MM.1S (cell line): ENCODE data around the gene PANK2.

ENCODE experiments used
- DNase-seq: peaks from one replicate; pipeline ENCODE4 v3.0.0-alpha.2; 2015
- H2AFZ ChIP-seq: fragments of 300-600 bp; sonication (generic); 2 replicates; pipeline ENCODE4 v1.6.0; 2016; ENCODE audit warnings: antibody characterized with exemption, low read length
- H3F3A ChIP-seq: fragments of 300-600 bp; sonication (generic); 2 replicates; pipeline ENCODE4 v1.6.1; 2016; ENCODE audit warnings: mild to moderate bottlenecking, antibody characterized with exemption, low read length, moderate library complexity, mixed read lengths; ENCODE audit not compliant: insufficient read depth
- H3K27ac ChIP-seq: fragments of 300-600 bp; sonication (generic); 2 replicates; pipeline ENCODE4 v1.5.1; 2016; ENCODE audit warnings: mild to moderate bottlenecking, low read length
- H3K27me3 ChIP-seq: fragments of 300-600 bp; sonication (generic); replicated peaks from 2 replicates; pipeline ENCODE4 v1.6.0; 2016; ENCODE audit warnings: low read length; ENCODE audit not compliant: insufficient read depth
- H3K36me3 ChIP-seq: fragments of 300-600 bp; sonication (generic); replicated peaks from 2 replicates; pipeline ENCODE4 v1.6.1; 2016; ENCODE audit warnings: mild to moderate bottlenecking, low read length, mixed read lengths; ENCODE audit not compliant: insufficient read depth
- H3K4me1 ChIP-seq: fragments of 300-600 bp; sonication (generic); 2 replicates; pipeline ENCODE4 v1.6.1; 2016; ENCODE audit warnings: low read length, mixed read lengths
- H3K4me2 ChIP-seq: fragments of 300-600 bp; sonication (generic); 2 replicates; pipeline ENCODE4 v1.6.0; 2016; ENCODE audit warnings: low read depth, low read length
- H3K4me3 ChIP-seq: fragments of 300-600 bp; sonication (generic); 2 replicates; pipeline ENCODE4 v1.5.1; 2016; ENCODE audit warnings: low read length, mixed read lengths
- H3K79me2 ChIP-seq: fragments of 300-600 bp; sonication (generic); 2 replicates; pipeline ENCODE4 v1.6.1; 2016; ENCODE audit warnings: mixed run types, low read length, mixed read lengths
- H3K9ac ChIP-seq: fragments of 300-600 bp; sonication (generic); 2 replicates; pipeline ENCODE4 v1.6.1; 2016; ENCODE audit warnings: low read length, mixed read lengths
- H3K9me2 ChIP-seq: fragments of 300-600 bp; sonication (generic); replicated peaks from 2 replicates; pipeline ENCODE4 v1.6.1; 2016; ENCODE audit warnings: mild to moderate bottlenecking, low read length, mixed read lengths; ENCODE audit not compliant: insufficient read depth
- H3K9me3 ChIP-seq: fragments of 300-600 bp; sonication (generic); replicated peaks from 2 replicates; pipeline ENCODE4 v1.6.1; 2016; ENCODE audit warnings: mild to moderate bottlenecking, low read length, mixed read lengths; ENCODE audit not compliant: insufficient read depth
- H4K20me1 ChIP-seq: fragments of 300-600 bp; sonication (generic); 2 replicates; pipeline ENCODE4 v1.6.1; 2016; ENCODE audit warnings: mild to moderate bottlenecking, low read length, moderate library complexity, mixed read lengths; ENCODE audit not compliant: insufficient read depth
- EZH2 ChIP-seq: fragments of 300-600 bp; sonication (generic); optimal IDR thresholded peaks from 2 replicates; pipeline ENCODE3; 2017; ENCODE audit warnings: low read depth, mild to moderate bottlenecking, antibody characterized with exemption, low read length, mixed read lengths
- EZH2phosphoT487 ChIP-seq: fragments of 300-600 bp; sonication (generic); IDR thresholded peaks from 2 replicates; pipeline ENCODE4 v1.6.1; 2018; ENCODE audit warnings: antibody characterized with exemption, low read length
- TF ChIP-seq, protein P1 (sequence below): fragments of 300-600 bp; sonication (generic); IDR thresholded peaks from 2 replicates; pipeline ENCODE4 v1.5.1; 2016; ENCODE audit warnings: antibody characterized with exemption, low read length, mixed read lengths

The PANK2 gene

DNA sequence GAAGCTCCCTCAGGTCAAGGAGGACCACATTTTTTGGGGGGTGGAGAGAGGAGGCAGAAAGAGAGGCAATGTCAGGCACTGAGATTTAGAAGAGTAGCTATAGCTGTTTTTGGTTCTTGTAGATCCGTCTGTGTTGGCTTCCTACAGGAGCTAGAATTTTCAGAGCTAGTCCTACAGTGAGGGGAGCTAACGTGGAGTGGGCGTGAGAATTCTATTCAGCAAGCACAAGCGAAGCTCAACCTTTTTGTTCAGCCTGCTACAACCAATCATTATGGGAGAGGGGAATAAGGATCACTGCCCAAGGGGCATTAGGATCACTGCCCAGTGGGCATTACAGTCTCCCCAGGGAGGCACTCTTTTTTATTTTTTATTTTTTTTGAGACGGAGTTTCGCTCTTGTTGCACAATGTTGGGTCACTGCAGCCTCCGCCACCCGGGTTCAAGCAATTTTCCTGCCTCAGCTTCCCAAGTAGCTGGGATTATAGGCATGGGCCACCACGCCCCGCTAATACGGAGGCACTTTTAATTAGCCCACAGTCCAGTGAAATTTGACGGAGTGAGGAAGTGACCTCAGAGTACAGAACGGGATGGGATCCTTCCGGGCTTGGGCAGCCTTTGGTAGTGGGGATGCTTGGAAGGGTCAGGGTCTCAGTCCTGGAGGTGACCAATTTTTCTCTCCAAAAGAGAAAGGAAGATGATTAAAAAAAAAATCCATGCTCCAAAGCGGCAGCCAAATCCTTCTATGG lies 1.1 kb upstream of the PANK2 start:
- peak overlapping the region; percentile 75 for H3K9ac ChIP-seq
- H4K20me1 ChIP-seq: peaks cover 19% of the 10 kb centered on the region
- peak overlapping the region; percentile 86 for H3K4me3 ChIP-seq
- no peaks in the 10 kb centered on the region for H3K9me3 ChIP-seq
- H2AFZ ChIP-seq: peak overlapping the region; percentile 80; the same call in 1 of the 2 replicates
- peaks cover 60% of the 10 kb centered on the region for H3K79me2 ChIP-seq
- H3F3A ChIP-seq: peaks cover 4% of the 10 kb centered on the region; the same call in 1 of the 2 replicates
- H3K4me2 ChIP-seq: peak overlapping the region; percentile 63
- H3K36me3 ChIP-seq: no peaks in the 10 kb centered on the region; the same call in 1 of the 2 replicates
- H3K4me1 ChIP-seq: peaks cover 17% of the 10 kb centered on the region; the same call in 1 of the 2 replicates
- no peak overlapping the region for H3K27ac ChIP-seq
- no peaks in the 10 kb centered on the region for H3K27me3 ChIP-seq
- H3K9me2 ChIP-seq: no peaks in the 10 kb centered on the region
- TF ChIP-seq EZH2 (no peak), EZH2phosphoT487 (no peak)
- TF ChIP-seq, protein P1, sequence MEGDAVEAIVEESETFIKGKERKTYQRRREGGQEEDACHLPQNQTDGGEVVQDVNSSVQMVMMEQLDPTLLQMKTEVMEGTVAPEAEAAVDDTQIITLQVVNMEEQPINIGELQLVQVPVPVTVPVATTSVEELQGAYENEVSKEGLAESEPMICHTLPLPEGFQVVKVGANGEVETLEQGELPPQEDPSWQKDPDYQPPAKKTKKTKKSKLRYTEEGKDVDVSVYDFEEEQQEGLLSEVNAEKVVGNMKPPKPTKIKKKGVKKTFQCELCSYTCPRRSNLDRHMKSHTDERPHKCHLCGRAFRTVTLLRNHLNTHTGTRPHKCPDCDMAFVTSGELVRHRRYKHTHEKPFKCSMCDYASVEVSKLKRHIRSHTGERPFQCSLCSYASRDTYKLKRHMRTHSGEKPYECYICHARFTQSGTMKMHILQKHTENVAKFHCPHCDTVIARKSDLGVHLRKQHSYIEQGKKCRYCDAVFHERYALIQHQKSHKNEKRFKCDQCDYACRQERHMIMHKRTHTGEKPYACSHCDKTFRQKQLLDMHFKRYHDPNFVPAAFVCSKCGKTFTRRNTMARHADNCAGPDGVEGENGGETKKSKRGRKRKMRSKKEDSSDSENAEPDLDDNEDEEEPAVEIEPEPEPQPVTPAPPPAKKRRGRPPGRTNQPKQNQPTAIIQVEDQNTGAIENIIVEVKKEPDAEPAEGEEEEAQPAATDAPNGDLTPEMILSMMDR: no peak
- no peak for DNase-seq

DNA sequence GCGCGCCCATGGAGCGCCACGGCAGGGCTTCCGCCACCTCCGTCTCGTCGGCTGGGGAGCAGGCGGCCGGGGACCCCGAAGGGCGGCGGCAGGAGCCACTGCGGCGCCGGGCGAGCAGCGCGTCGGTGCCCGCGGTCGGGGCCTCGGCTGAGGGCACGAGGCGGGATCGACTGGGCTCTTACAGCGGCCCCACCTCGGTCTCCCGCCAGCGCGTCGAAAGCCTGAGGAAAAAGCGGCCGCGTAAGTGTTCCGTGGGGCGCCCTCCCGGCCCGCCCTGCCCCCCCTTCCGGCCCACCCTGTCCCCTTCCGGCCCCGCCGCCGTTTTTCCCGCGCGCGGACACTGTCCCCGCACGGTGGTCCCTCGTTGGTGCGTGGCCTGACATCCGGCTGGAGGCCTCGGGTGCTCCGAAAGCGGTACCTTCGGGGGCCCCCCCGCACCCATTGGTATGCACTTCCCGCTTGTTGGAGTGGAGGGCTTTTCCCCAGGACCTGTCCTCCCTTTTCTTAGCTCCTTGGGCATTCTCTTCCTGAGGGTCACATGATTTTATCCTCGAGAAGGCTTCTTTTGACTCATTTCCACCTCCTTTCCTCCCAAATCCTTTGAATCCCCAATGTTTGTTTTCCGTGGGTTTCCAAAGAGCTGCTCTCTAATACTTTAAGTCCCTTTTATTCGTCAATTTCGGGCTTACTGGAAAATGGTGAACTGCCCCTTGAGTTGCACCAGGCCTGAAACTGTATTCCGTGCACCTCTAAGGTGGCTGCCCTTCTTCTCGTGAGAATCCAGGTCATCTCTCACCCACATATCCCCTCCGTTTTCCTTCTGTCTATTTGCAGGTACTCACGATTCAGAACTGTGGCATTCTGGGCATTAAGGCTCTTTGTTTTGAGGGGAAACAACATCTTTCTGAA lies 556 bp downstream of the PANK2 start:
- Histone ChIP-seq H3K36me3 (no peaks in the 10 kb centered on the region; the same call in 1 of the 2 replicates), H2AFZ (no peak overlapping the region), H3K4me1 (peaks cover 20% of the 10 kb centered on the region; the same call in 1 of the 2 replicates), H3K9me3 (no peaks in the 10 kb centered on the region), H3K4me2 (peak overlapping the region; percentile 98), H3K79me2 (peaks cover 77% of the 10 kb centered on the region), H3K27ac (peak overlapping the region; percentile 37; the same call in 1 of the 2 replicates), H3F3A (peaks cover 4% of the 10 kb centered on the region; the same call in 1 of the 2 replicates), H3K9ac (peak overlapping the region; percentile 75), H3K4me3 (peak overlapping the region; percentile 86), H4K20me1 (peaks cover 31% of the 10 kb centered on the region), H3K9me2 (no peaks in the 10 kb centered on the region), H3K27me3 (no peaks in the 10 kb centered on the region)
- TF ChIP-seq, protein P1: no peak
- no peak for TF ChIP-seq EZH2phosphoT487
- TF ChIP-seq EZH2: no peak
- peak; percentile 37 for DNase-seq

DNA sequence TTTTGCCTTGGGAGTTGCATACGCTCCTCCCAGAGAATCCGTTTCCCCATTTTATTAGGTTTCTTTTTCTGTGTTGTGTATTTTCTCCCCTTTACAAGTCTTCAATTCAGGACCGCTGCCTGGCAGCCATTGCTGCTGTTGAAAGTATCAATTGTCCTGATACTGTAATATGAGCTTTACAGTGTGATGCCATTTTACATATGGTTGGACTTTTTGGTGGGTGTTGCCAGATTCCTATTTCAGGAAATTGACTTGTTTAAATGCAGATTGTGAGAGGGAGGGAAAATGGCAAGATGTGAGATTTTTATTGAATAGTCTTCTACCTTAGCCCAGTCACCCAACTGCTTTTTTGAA lies 1.2 kb downstream of the PANK2 start:
- peaks cover 34% of the 10 kb centered on the region for H4K20me1 ChIP-seq
- peak overlapping the region; percentile 86 for H3K4me3 ChIP-seq
- H3K4me1 ChIP-seq: peaks cover 20% of the 10 kb centered on the region; the same call in 1 of the 2 replicates
- no peaks in the 10 kb centered on the region for H3K9me3 ChIP-seq
- no peaks in the 10 kb centered on the region for H3K9me2 ChIP-seq
- DNase-seq: no peak
- no peaks in the 10 kb centered on the region; the same call in 1 of the 2 replicates for H3K36me3 ChIP-seq
- no peak for TF ChIP-seq EZH2phosphoT487
- no peak for TF ChIP-seq EZH2
- TF ChIP-seq, protein P1: no peak
- no peak overlapping the region for H2AFZ ChIP-seq
- H3K79me2 ChIP-seq: peaks cover 84% of the 10 kb centered on the region
- peak overlapping the region; percentile 36; the same call in 1 of the 2 replicates for H3K27ac ChIP-seq
- peak overlapping the region; percentile 75 for H3K9ac ChIP-seq
- peak overlapping the region; percentile 98 for H3K4me2 ChIP-seq
- H3K27me3 ChIP-seq: no peaks in the 10 kb centered on the region
- H3F3A ChIP-seq: peaks cover 4% of the 10 kb centered on the region; the same call in 1 of the 2 replicates
